ENCODE data around the gene UGT1A5.

DNA sequence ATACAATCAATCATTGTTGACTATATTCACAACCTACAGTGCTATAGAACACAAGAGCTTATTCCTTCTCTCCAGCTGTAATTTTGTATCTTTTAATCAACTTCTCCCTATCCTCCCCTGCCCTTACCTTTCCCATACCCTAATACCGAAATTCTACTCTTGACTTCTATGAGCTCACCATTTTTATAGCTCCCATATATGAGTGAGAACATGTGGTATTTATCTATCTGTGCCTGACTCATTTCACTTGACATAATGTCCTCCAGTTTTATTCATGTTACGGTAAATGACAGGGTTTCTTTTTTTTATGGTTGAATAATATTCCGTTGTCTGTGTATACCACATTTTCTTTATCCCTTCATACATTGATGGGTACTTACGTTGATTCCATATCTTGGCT is 68.1 kb downstream of the UGT1A5 start:
- no peak for TF ChIP-seq GATA2 (IDR thresholded peaks at IDR 0.05; ENCODE audit: low read depth, low read length)
- TF ChIP-seq GATA3 (IDR thresholded peaks at IDR 0.05; ENCODE audit: low read depth, low read length): no peak

Measured in SH-SY5Y (cell line).